Stimulated activated CD8-positive, alpha-beta memory T cell treated with anti-CD3 and anti-CD28 coated beads, Interleukin-4, amount 100 ng/mL, for 24 hours (primary cell): ENCODE results near the gene ZNF554.
"Not testable (repeated sequence)": the region's sequence is repeated elsewhere in the genome, so short reads cannot be mapped to it uniquely, and the experiment has no call there.

Experiments used
- DNase-seq: peaks from one replicate; pipeline ENCODE4 v3.0.0-alpha.2; 2020; ENCODE audit warnings: low read depth

ZNF554 gene

DNA sequence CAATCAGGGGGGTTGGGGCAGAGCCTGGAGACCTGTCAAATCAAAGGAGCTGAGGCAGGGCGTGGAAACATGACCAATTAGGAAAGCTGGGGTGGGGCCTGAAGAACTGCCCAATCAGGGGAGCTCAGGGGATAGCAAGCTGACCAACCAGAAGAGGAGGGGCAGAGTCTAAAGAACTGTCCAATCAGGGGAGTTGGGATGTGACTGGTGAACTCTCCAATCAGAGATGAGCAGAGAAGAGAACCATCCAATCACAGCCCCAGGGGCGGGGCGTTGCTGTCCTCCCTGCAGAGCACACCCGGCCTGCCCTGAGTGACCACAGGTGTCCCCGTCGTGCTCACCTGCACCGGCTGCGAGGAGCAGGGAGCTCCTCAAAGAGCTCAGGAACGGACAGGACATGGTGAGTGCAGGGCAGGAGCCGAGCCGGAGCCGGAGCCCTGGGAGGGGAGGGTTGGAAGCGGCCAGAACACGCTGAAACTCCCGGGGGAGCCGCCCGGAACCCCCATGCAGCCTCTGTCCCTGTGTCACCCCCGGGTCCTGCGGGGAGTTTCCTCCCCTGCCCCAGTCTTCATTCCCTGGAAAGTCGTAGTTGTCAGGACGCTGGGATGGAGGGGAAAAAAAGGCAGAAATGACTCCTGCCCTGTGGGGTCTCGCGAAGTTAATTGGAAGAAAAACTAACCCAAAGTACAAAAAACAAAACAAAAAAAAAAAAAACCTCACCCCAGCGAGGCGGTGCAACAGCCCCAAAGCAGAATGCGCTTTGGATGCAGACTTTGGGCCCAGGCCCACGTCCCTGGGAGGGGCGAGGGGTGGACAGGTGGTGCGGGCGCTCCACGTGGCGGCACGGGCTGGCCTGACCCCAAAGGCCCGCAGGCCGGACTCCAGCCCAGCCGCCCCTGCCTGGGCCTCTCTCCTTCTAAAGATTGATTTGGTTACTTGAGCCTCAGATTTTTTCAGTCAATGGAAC, 47.6 kb downstream of the ZNF554 start, which contains the start of gene ZNF556:
TSS of gene ZNF556 (plus strand) at position 311 of the 967 bp plus-strand sequence. CDS start at position 398, 87 bp downstream.
- DNase-seq, result no peak

DNA sequence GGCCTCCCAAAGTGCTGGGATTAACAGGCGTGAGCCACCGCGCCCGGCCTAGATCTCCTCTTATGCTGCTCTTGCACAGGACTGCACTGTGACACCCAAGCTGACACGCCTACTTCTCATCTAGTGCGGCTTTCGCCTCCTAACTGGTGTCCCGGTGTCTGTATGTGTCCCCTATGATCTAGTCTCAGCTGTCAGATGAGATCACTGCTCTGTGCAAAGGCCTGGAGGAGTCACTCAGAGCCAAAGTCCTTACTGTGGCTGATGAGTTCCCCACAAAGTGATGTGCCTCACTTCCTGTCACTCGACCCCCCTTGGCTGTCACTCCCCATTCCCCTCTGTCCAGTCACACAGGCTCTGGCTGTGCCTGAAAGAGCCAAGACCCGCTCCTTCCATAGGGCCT, 50.0 kb downstream of the ZNF554 start:
- no peak for DNase-seq

DNA sequence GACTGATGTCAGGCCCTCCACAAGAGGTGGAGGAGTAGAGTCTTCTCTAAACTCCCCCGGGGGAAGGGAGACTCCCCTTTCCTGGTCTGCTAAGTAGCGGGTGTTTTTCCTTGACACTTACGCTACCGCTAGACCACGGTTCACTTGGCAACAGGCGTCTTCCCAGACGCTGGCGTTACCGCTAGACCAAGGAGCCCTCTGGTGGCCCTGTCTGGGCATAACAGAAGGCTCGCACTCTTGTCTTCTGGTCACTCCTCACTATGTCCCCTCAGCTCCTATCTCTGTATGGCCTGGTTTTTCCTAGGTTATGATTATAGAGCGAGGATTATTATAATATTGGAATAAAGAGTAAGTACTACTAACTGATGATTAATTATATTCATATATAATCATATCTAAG, 52.5 kb downstream of the ZNF554 start:
- not testable (repeated sequence) for DNase-seq

DNA sequence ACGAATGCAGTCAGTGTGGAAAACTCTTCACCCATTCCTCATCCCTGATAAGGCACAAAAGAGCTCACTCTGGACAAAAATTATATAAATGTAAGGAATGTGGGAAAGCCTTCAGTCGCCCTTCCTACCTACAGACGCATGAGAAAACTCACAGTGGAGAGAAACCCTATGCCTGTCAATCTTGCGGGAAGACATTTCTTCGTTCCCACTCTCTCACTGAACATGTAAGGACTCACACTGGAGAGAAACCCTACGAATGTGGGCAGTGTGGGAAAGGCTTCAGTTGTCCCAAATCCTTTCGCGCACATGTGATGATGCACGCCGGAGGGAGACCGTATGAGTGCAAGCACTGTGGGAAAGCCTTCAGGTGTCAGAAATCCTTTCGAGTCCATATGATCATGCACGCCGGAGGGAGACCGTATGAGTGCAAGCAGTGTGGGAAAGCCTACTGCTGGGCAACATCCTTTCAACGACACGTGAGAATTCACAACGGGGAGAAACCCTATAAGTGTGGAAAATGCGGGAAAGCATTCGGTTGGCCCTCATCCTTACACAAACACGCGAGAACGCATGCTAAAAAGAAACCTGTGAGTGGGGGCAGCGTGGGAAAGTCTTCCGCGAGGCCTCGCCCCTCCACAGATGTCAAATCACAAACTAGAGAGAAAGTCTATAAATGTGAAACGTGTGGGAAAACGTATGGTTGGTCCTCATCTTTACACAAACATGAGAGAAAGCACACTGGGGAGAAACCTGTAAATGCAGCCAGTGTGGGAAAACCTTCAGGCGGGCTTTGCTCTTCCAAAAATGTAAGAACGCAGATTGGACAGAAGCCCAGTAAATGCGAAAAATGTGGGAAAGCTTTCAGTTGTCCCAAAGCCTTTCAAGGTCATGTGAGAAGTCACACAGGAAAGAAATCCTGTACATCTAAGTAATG, 58.0 kb downstream of the ZNF554 start:
- DNase-seq, result no peak

DNA sequence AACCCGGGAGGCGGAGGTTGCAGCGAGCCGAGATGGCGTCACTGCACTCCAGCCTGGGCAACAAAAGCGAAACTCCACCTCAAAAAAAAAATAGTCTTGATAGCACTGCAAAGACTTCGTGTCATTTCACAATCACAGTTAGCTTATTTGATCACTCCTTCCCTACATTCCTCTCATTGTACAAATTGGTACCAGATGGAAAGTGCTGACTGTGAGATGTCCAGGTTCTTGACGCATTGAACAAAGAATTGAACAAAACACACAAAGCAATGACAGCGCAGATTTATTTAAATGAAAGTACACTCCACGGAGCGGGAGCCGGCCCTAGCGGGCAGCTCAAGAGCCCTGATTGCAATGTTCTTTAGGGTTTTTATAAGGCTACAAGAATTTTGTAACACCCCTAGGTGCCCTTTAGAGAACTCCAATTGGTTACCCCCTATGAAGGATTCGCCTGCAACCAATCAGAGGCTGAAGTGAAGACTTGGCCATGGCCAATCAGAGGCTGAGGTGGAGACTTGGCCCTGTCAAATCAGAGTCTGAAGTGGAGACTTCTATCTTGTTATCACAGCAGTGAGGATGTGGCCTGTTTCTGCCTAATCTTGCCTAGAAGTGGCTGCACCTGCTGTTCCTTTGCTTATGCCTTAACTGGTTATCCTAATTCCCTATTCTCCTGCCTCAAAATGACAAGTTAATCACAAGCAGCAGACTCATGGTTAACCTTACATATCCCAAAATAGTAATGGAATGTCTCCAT, 64.2 kb downstream of the ZNF554 start:
- no peak for DNase-seq

DNA sequence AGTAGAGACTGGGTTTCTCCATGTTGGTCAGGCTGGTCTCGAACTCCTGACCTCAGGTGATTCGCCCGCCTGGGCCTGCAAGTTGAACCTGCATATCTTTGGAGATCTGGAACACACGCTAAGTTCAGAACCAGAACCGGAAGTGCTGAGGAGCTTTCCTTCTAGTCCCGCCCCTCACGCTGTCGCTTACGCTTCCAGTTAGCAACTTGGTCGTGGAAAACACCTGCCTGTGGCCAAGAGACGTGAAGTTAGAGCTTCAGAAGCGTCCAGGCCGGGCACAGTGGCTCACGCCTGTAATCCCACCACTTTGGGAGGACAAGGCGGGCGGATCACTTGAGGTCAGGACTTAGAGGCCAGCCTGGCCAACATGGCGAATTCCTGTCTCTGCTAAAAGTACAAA, 66.1 kb downstream of the ZNF554 start:
- DNase-seq, result no peak
